GM23248 (cell line): ENCODE data around the gene ODF2. TPM values are rescaled to one million over a fixed set of nuclear protein-coding genes. Genes with fewer than 3 reads are reported as not detected.

Experiments used
- DNase-seq: peaks from one replicate; pipeline ENCODE4 v3.0.0-alpha.2; 2015
- H2AFZ ChIP-seq: fragments of 200-600 bp; sonication (generic); 2 replicates; pipeline ENCODE4 v1.6.1; 2016; ENCODE audit warnings: antibody characterized with exemption
- H3F3A ChIP-seq: fragments of 200-600 bp; sonication (generic); 2 replicates; pipeline ENCODE4 v1.6.1; 2016; ENCODE audit warnings: mild to moderate bottlenecking, antibody characterized with exemption, mixed run types; ENCODE audit not compliant: insufficient read depth
- H3K27ac ChIP-seq: fragments of 200-600 bp; sonication (generic); 2 replicates; pipeline ENCODE4 v1.5.1; 2016; ENCODE audit warnings: mild to moderate bottlenecking
- H3K27me3 ChIP-seq: fragments of 200-600 bp; sonication (generic); replicated peaks from 2 replicates; pipeline ENCODE4 v1.6.1; 2016; ENCODE audit warnings: mild to moderate bottlenecking; ENCODE audit not compliant: insufficient read depth
- H3K36me3 ChIP-seq: fragments of 200-600 bp; sonication (generic); 2 replicates; pipeline ENCODE4 v1.6.1; 2016; ENCODE audit warnings: low read depth, mild to moderate bottlenecking
- H3K4me1 ChIP-seq: fragments of 200-600 bp; sonication (generic); 2 replicates; pipeline ENCODE4 v1.6.1; 2016; ENCODE audit warnings: mild to moderate bottlenecking; ENCODE audit not compliant: insufficient read depth
- H3K4me2 ChIP-seq: fragments of 200-600 bp; sonication (generic); one replicate; pipeline ENCODE4 v1.6.1; 2016; ENCODE audit warnings: mild to moderate bottlenecking; ENCODE audit not compliant: unreplicated experiment
- H3K4me3 ChIP-seq: fragments of 200-600 bp; sonication (generic); 2 replicates; pipeline ENCODE4 v1.5.1; 2016; ENCODE audit warnings: mild to moderate bottlenecking
- H3K79me2 ChIP-seq: fragments of 200-600 bp; sonication (generic); 2 replicates; pipeline ENCODE4 v1.6.1; 2016; ENCODE audit warnings: mild to moderate bottlenecking; ENCODE audit not compliant: insufficient read depth
- H3K9ac ChIP-seq: fragments of 200-600 bp; sonication (generic); 2 replicates; pipeline ENCODE4 v1.6.1; 2016; ENCODE audit warnings: mild to moderate bottlenecking
- H3K9me2 ChIP-seq: fragments of 200-600 bp; sonication (generic); 2 replicates; pipeline ENCODE4 v1.6.1; 2016; ENCODE audit warnings: mixed run types, mild to moderate bottlenecking, moderate library complexity; ENCODE audit not compliant: insufficient read depth
- H3K9me3 ChIP-seq: fragments of 200-600 bp; sonication (generic); one replicate; pipeline ENCODE4 v1.6.1; 2017; ENCODE audit warnings: low read depth
- H4K20me1 ChIP-seq: fragments of 200-600 bp; sonication (generic); 2 replicates; pipeline ENCODE4 v1.6.0; 2016; ENCODE audit not compliant: insufficient read depth
- EZH2 ChIP-seq: fragments of 200-600 bp; sonication (generic); IDR thresholded peaks from 2 replicates; pipeline ENCODE4 v1.6.1; 2018; ENCODE audit warnings: antibody characterized with exemption, mild to moderate bottlenecking; ENCODE audit not compliant: insufficient read depth, poor library complexity, severe bottlenecking
- EZH2phosphoT487 ChIP-seq: fragments of 200-600 bp; sonication (generic); IDR thresholded peaks from 2 replicates; pipeline ENCODE4 v1.6.1; 2018; ENCODE audit warnings: antibody characterized with exemption, moderate library complexity, mild to moderate bottlenecking, low read depth; ENCODE audit not compliant: insufficient read depth
- WGBS, 2 experiments: methylation state at CpG; one replicate each; pipeline ENCODE4 v1.1.6; 2015 to 2017; ENCODE audit warnings: low lambda C conversion rate in 2 of 2, low coverage in 1 of 2; ENCODE audit errors: missing lambda C conversion rate in 2 of 2; 5-methylcytosine and 5-hydroxymethylcytosine counted together
- in situ Hi-C: fragments of 300-500 bp; cut with MboI; formaldehyde crosslinking; loops from 2 replicates; pipeline ENCODE4 v1.15.0; 2020
- polyA plus RNA-seq: library from polyadenylated mRNA; unstranded; fragments of >200 nt; fragmentation: Nextera tagmentation; extraction: Ambion mirVana; gene quantifications from 2 replicates; pipeline ENCODE4 v1.2.1, GENCODE V29; 2016
- total RNA-seq: library from RNA; depleted of rRNA; stranded (reverse); fragments of >200 nt; shearing (Covaris generic); gene quantifications from 2 replicates; pipeline ENCODE4 v1.2.3, GENCODE V29; 2014

Gene ODF2
- total and polyA plus RNA-seq, 2 experiments from 2014 or later = 29.5 to 34.8 TPM

GRCh38 chr9:128419061-128419925 lies 36.5 kb upstream of the ODF2 start:
- Histone ChIP-seq H3K4me3 (peak overlapping the region; percentile 92), H3F3A (no peaks in the 10 kb centered on the region), H3K4me1 (peaks cover 27% of the 10 kb centered on the region), H2AFZ (peak overlapping the region; percentile 97), H3K9me2 (no peaks in the 10 kb centered on the region), H3K79me2 (peaks cover 20% of the 10 kb centered on the region), H3K36me3 (peaks cover under 1% of the 10 kb centered on the region; the same call in 1 of the 2 replicates), H3K9me3 (no peaks in the 10 kb centered on the region), H3K27ac (no peak overlapping the region), H4K20me1 (no peaks in the 10 kb centered on the region), H3K9ac (peak overlapping the region; percentile 96), H3K27me3 (peaks cover 17% of the 10 kb centered on the region), H3K4me2 (peak overlapping the region; percentile 80)
- no peak for TF ChIP-seq EZH2
- no peak for TF ChIP-seq EZH2phosphoT487
- 5 to 7% methylated on average over 28 of the region's 28 CpGs for WGBS, 2 experiments
- DNase-seq = peak; percentile 67
- in situ Hi-C loops = no loop called here

- Histone ChIP-seq H3F3A (no peaks in the 10 kb centered on the region), H3K79me2 (peaks cover 20% of the 10 kb centered on the region), H3K27ac (peak overlapping the region; percentile 86), H3K4me3 (peak overlapping the region; percentile 92), H3K9me3 (no peaks in the 10 kb centered on the region), H3K9ac (peak overlapping the region; percentile 96), H3K27me3 (peaks cover 8% of the 10 kb centered on the region), H3K9me2 (no peaks in the 10 kb centered on the region), H4K20me1 (no peaks in the 10 kb centered on the region), H3K4me2 (peak overlapping the region; percentile 80), H3K36me3 (peaks cover 10% of the 10 kb centered on the region; the same call in 1 of the 2 replicates), H2AFZ (peak overlapping the region; percentile 97), H3K4me1 (peaks cover 27% of the 10 kb centered on the region)
- WGBS, 2 experiments = 0 to 2% methylated on average over 41 to 49 of the region's 59 CpGs
- no peak for TF ChIP-seq EZH2phosphoT487
- no peak for TF ChIP-seq EZH2
- in situ Hi-C loops = no loop called here
- DNase-seq = peak; percentile 90
These were observed 35.7 kb upstream of the ODF2 start for GRCh38 chr9:128420060-128420650.

- peak; percentile 83 for DNase-seq
- no peak for TF ChIP-seq EZH2
- no peak for TF ChIP-seq EZH2phosphoT487
- whole genome bisulfite sequencing, 2 experiments = 0 to 1% methylated on average over 46 to 49 of the region's 59 CpGs
These were observed 34.9 kb upstream of the ODF2 start, which contains the start of gene CERCAM for GRCh38 chr9:128420651-128421481. Gene CERCAM, plus strand, starts transcription at chr9:128420857. Its CDS starts 21 bp downstream, at chr9:128420878.

More at GRCh38 chr9:128420651-128421481, 34.9 kb upstream of the ODF2 start, which contains the start of gene CERCAM:
- Histone ChIP-seq H3K9ac (peak within 1 kb of the TSS; percentile 96), H3K9me3 (no peaks in the 10 kb centered on the region), H2AFZ (peak within 1 kb of the TSS; percentile 97), H3K36me3 (peaks cover 11% of the 10 kb centered on the region; the same call in 1 of the 2 replicates), H4K20me1 (no peaks in the 10 kb centered on the region), H3K4me3 (peak within 1 kb of the TSS; percentile 92), H3K27ac (peak within 1 kb of the TSS; percentile 86), H3K4me2 (peak within 1 kb of the TSS; percentile 93), H3K9me2 (no peaks in the 10 kb centered on the region), H3K79me2 (peaks cover 20% of the 10 kb centered on the region), H3K4me1 (peaks cover 27% of the 10 kb centered on the region), H3F3A (no peaks in the 10 kb centered on the region), H3K27me3 (peaks cover 7% of the 10 kb centered on the region)
- in situ Hi-C loops = no loop called here
